ENCODE data around the gene ZFYVE28.
"Not testable (repeated sequence)": the region's sequence is repeated elsewhere in the genome, so short reads cannot be mapped to it uniquely, and the experiment has no call there.

Gene ZFYVE28

GRCh38 chr4:2388429-2389182, 29.8 kb downstream of the ZFYVE28 start:
- no peak for DNase-seq

- DNase-seq: no peak
Observed at GRCh38 chr4:2387829-2388228, 30.6 kb downstream of the ZFYVE28 start.

GRCh38 chr4:2387218-2387617, 31.2 kb downstream of the ZFYVE28 start:
- no peak for DNase-seq

- DNase-seq: no peak
Observed at GRCh38 chr4:2386717-2387116, 31.7 kb downstream of the ZFYVE28 start.

- no peak for DNase-seq
Observed at GRCh38 chr4:2385516-2385915, 32.9 kb downstream of the ZFYVE28 start.

- no peak for DNase-seq
Observed at GRCh38 chr4:2384245-2384644, 34.2 kb downstream of the ZFYVE28 start.

- no peak for DNase-seq
Observed at GRCh38 chr4:2383760-2384159, 34.7 kb downstream of the ZFYVE28 start.

- not testable (repeated sequence) for DNase-seq
Observed at GRCh38 chr4:2383220-2383631, 35.2 kb downstream of the ZFYVE28 start.

- not testable (repeated sequence) for DNase-seq
Observed at GRCh38 chr4:2382769-2383202, 35.7 kb downstream of the ZFYVE28 start.

- DNase-seq: not testable (repeated sequence)
Observed at GRCh38 chr4:2380589-2380988, 37.9 kb downstream of the ZFYVE28 start.

- DNase-seq: no peak
Observed at GRCh38 chr4:2378898-2379297, 39.5 kb downstream of the ZFYVE28 start.

GRCh38 chr4:2378401-2378800, 40.0 kb downstream of the ZFYVE28 start:
- DNase-seq: no peak

- no peak for DNase-seq
Observed at GRCh38 chr4:2377241-2377640, 41.2 kb downstream of the ZFYVE28 start.

GRCh38 chr4:2375427-2375826, 43.0 kb downstream of the ZFYVE28 start:
- no peak for DNase-seq

GRCh38 chr4:2373532-2373931, 44.9 kb downstream of the ZFYVE28 start:
- DNase-seq: no peak

GRCh38 chr4:2372488-2373030, 45.9 kb downstream of the ZFYVE28 start:
- no peak for DNase-seq

GRCh38 chr4:2371765-2372487, 46.5 kb downstream of the ZFYVE28 start:
- no peak for DNase-seq

- no peak for DNase-seq
Observed at GRCh38 chr4:2370597-2371320, 47.7 kb downstream of the ZFYVE28 start.

- DNase-seq: no peak
Observed at GRCh38 chr4:2368746-2369437, 49.6 kb downstream of the ZFYVE28 start.

- no peak for DNase-seq
Observed at GRCh38 chr4:2367626-2368025, 50.8 kb downstream of the ZFYVE28 start.

- DNase-seq: no peak
Observed at GRCh38 chr4:2366252-2367192, 51.9 kb downstream of the ZFYVE28 start.

GRCh38 chr4:2365913-2366210, 52.6 kb downstream of the ZFYVE28 start:
- no peak for DNase-seq

Measured in stimulated activated CD4-positive, alpha-beta T cell treated with anti-CD3 and anti-CD28 coated beads, Interleukin-1b, Interleukin-23, amount 100 ng/mL, for 48 hours (primary cell).